HG03520 (cell line): ENCODE results near the gene ESRRB.

Experiments used
- ATAC-seq: cut with Tn5 transposase; IDR thresholded peaks from one replicate; pipeline ENCODE4 v1.9.1; 2021; ENCODE audit warnings: mild to moderate bottlenecking, moderate library complexity; ENCODE audit not compliant: unreplicated experiment

ESRRB gene

GRCh38 chr14:76491172-76491930 is 115.4 kb downstream of the ESRRB start:
- no peak for ATAC-seq

- ATAC-seq = no peak
Observed at GRCh38 chr14:76495983-76496382, 120.0 kb downstream of the ESRRB start.

GRCh38 chr14:76496595-76496994 is 120.7 kb downstream of the ESRRB start:
- ATAC-seq = no peak

- no peak for ATAC-seq
Observed at GRCh38 chr14:76497550-76498462, 121.9 kb downstream of the ESRRB start.

GRCh38 chr14:76498463-76498935 is 122.6 kb downstream of the ESRRB start:
- no peak for ATAC-seq

- no peak for ATAC-seq
Observed at GRCh38 chr14:76498976-76499375, 123.0 kb downstream of the ESRRB start.

- ATAC-seq = no peak
Observed at GRCh38 chr14:76499399-76499798, 123.5 kb downstream of the ESRRB start.

- no peak for ATAC-seq
Observed at GRCh38 chr14:76500011-76500410, 124.1 kb downstream of the ESRRB start.

- ATAC-seq = no peak
Observed at GRCh38 chr14:76500480-76500879, 124.5 kb downstream of the ESRRB start.

GRCh38 chr14:76501156-76501720 is 125.3 kb downstream of the ESRRB start:
- no peak for ATAC-seq

- ATAC-seq = no peak
Observed at GRCh38 chr14:76502219-76502618, 126.3 kb downstream of the ESRRB start.

- no peak for ATAC-seq
Observed at GRCh38 chr14:76502638-76503037, 126.7 kb downstream of the ESRRB start.

GRCh38 chr14:76509311-76509710 is 133.4 kb downstream of the ESRRB start:
- no peak for ATAC-seq

GRCh38 chr14:76510181-76510580 is 134.2 kb downstream of the ESRRB start:
- no peak for ATAC-seq

GRCh38 chr14:76514213-76514998 is 138.5 kb downstream of the ESRRB start:
- no peak for ATAC-seq

GRCh38 chr14:76516884-76517283 is 140.9 kb downstream of the ESRRB start:
- no peak for ATAC-seq

- no peak for ATAC-seq
Observed at GRCh38 chr14:76518366-76518765, 142.4 kb downstream of the ESRRB start.

GRCh38 chr14:76525106-76525821 is 149.3 kb downstream of the ESRRB start:
- ATAC-seq = no peak

- no peak for ATAC-seq
Observed at GRCh38 chr14:76531085-76531484, 155.1 kb downstream of the ESRRB start.

GRCh38 chr14:76531821-76532318 is 155.9 kb downstream of the ESRRB start:
- ATAC-seq = no peak
